ENCODE results near the gene PAOX.

The PAOX gene

DNA sequence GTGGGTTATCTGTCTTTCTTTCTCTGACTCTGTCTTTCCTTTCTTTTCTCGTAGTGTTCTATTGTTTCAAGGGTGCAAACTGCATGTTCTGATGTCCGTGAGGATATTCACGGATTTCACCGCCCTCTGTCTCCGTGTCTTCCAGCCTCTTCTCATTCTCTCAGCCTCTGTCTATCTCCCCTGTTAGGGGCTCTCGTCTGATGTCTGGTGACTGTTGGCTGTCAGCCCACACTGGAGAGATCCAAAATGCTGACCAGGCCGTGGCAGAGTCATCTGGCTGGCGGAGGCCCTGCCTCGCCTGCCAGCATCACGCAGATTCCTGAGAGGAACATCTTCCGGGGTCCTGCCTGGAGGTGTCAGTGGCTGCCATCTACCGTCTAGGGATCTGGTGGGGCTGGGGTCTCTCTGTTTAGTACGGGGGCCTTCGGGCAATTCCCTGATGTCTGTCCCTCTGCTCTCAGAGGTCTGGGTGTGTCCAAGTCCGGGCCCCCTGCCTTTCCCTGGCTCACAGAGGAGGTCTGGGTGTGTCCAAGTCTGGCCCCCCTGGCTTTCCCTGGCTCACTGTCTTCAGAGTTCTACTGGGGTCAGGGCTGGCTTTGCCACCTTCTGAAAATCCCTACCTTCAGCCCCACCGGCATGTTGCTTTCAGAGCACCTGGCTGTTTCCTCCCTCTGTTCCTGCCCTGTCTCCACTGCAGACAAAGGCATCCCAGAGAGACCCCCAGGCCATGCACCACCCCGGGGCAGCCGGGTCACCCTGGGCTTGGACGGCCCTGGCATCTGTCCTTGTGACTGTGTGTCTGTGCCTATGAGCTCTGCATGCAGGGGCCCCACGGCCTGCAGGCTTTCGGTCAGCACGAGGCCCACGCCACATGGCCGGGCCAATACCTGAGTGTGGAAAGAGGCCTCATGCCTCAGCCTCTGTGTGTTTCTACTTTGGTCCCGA, 60.7 kb downstream of the PAOX start:
- no peak for DNase-seq (ENCODE audit: extremely low read depth, insufficient read length)
- H3K4me3 ChIP-seq (replicated peaks; ENCODE audit: low read depth, low read length): no peak overlapping the region
- TF ChIP-seq, protein P1, sequence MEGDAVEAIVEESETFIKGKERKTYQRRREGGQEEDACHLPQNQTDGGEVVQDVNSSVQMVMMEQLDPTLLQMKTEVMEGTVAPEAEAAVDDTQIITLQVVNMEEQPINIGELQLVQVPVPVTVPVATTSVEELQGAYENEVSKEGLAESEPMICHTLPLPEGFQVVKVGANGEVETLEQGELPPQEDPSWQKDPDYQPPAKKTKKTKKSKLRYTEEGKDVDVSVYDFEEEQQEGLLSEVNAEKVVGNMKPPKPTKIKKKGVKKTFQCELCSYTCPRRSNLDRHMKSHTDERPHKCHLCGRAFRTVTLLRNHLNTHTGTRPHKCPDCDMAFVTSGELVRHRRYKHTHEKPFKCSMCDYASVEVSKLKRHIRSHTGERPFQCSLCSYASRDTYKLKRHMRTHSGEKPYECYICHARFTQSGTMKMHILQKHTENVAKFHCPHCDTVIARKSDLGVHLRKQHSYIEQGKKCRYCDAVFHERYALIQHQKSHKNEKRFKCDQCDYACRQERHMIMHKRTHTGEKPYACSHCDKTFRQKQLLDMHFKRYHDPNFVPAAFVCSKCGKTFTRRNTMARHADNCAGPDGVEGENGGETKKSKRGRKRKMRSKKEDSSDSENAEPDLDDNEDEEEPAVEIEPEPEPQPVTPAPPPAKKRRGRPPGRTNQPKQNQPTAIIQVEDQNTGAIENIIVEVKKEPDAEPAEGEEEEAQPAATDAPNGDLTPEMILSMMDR (IDR thresholded peaks at IDR 0.05; ENCODE audit: insufficient read depth, low read length, poor library complexity, severe bottlenecking): no peak
- H3K27me3 ChIP-seq (replicated peaks; ENCODE audit: control insufficient read depth, insufficient read depth, low read length): no peaks in the 10 kb centered on the region
- no peaks in the 10 kb centered on the region for H3K36me3 ChIP-seq (ENCODE audit: control insufficient read depth, insufficient read depth, low read length)

DNA sequence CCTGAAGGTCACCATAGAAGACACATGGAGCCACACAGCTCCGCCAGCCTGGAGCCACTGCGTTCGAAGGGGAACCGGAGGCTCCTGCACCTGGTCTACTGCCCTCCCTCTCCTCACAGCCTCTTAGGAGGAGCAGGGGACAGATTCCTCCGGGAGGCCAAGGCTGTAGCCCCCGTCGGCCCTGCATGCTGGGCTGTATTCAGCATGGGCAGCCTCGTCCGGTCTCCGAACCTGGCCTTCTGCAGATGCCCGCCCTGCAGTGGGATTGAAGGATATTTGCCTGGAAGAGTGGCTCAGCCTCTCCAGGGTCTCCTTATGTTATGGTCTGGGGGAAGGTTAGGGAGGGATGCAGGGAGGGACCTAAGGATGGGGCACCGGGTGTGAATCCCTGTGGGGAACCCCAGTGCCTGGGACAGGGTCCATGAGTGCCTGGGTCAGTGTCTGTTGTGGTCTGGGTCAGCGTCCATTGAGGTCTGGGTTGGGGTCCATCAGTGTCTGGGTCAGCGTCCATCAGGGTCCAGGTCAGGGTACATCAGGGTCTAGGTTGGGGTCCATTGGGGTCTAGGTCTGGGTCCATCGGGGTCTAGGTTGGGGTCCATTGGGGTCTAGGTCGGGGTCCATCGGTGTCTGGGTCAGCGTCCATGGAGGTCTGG, 61.7 kb downstream of the PAOX start:
- no peak for DNase-seq (ENCODE audit: extremely low read depth, insufficient read length)
- H3K4me3 ChIP-seq (replicated peaks; ENCODE audit: low read depth, low read length): no peak overlapping the region
- TF ChIP-seq, protein P1 (IDR thresholded peaks at IDR 0.05; ENCODE audit: insufficient read depth, low read length, poor library complexity, severe bottlenecking): no peak
- H3K27me3 ChIP-seq (replicated peaks; ENCODE audit: control insufficient read depth, insufficient read depth, low read length): no peaks in the 10 kb centered on the region
- no peaks in the 10 kb centered on the region for H3K36me3 ChIP-seq (ENCODE audit: control insufficient read depth, insufficient read depth, low read length)

Measured in GM06990 (cell line).